Activated B cell treated with CpG ODN at 0.5 μM for 24 hours (primary cell): ENCODE measurements around the gene FNTB. TPM values are rescaled to one million over a fixed set of nuclear protein-coding genes. Genes with fewer than 3 reads are reported as not detected.
A peak's percentile ranks its signal among the peaks of the same experiment; 100 is the strongest.

ENCODE experiments used
- ATAC-seq: fragments of 200-7000 bp; cut with Tn5 transposase; one replicate; pipeline ENCODE4 v1.10.0; 2021; ENCODE audit warnings: low read depth, mild to moderate bottlenecking, moderate library complexity
- CTCF ChIA-PET: fragments of 350-600 bp; sonication (Branson Sonifier 250); formaldehyde crosslinking; loops from one replicate; lab custom pipeline; 2021; ENCODE audit warnings: antibody characterized with exemption; lab: Charles Lee
- POLR2A ChIA-PET: fragments of 350-600 bp; sonication (Branson Sonifier 250); formaldehyde crosslinking; loops from one replicate; lab custom pipeline; 2021; ENCODE audit warnings: antibody characterized with exemption; lab: Charles Lee
- DNase-seq: peaks from one replicate; pipeline ENCODE4 v3.0.0; 2022
- H3K27ac Mint-ChIP-seq: one replicate; pipeline ENCODE4 v1.8.0; 2020; ENCODE audit warnings: mixed read lengths
- H3K27me3 Mint-ChIP-seq: one replicate; pipeline ENCODE4 v1.8.0; 2021; ENCODE audit warnings: mixed read lengths
- H3K36me3 Mint-ChIP-seq: one replicate; pipeline ENCODE4 v1.8.0; 2021; ENCODE audit warnings: low read depth, mixed read lengths
- H3K4me1 Mint-ChIP-seq: one replicate; pipeline ENCODE4 v1.8.0; 2021; ENCODE audit warnings: mixed read lengths
- H3K4me3 Mint-ChIP-seq: one replicate; pipeline ENCODE4 v1.8.0; 2020; ENCODE audit warnings: mild to moderate bottlenecking, mixed read lengths
- H3K9me3 Mint-ChIP-seq: one replicate; pipeline ENCODE4 v1.8.0; 2020; ENCODE audit warnings: mixed read lengths
- CTCF ChIP-seq: fragments of 200-600 bp; IDR thresholded peaks from one replicate; pipeline ENCODE4 v1.8.0; 2022; ENCODE audit warnings: antibody characterized with exemption, mild to moderate bottlenecking
- intact Hi-C: fragments of 100-400 bp; cut with micrococcal nuclease; formaldehyde crosslinking; loops from one replicate; pipeline ENCODE4 v1.15.1; 2024
- total RNA-seq: library from RNA; stranded (reverse); gene quantifications from 2 replicates; pipeline ENCODE4 v1.2.3, GENCODE V29; 2022

FNTB gene
- total RNA-seq = 7.9 and 10.5 TPM in 2 replicates

GRCh38 chr14:64986648-64987437 lies at the start of gene FNTB:
Gene FNTB (plus strand): TSS chr14:64986895. CDS start chr14:64986954, 59 bp downstream.
- TF ChIP-seq CTCF = no peak
- peaks cover 34% of the 10 kb centered on the region for H3K4me1 Mint-ChIP-seq

GRCh38 chr14:64937171-64937820 lies 49.4 kb upstream of the FNTB start:
- Mint-ChIP-seq H3K4me3 (no peak overlapping the region), H3K27ac (peak overlapping the region; percentile 3), H3K4me1 (no peaks in the 10 kb centered on the region), H3K27me3 (no peaks in the 10 kb centered on the region), H3K36me3 (peaks cover 89% of the 10 kb centered on the region), H3K9me3 (no peaks in the 10 kb centered on the region)
- no peak for DNase-seq
- no peak for TF ChIP-seq CTCF
- no peak for ATAC-seq
- intact Hi-C loops = no loop called here
- ChIA-PET POLR2A (no interaction called here), CTCF (interaction anchor here (1.1 kb wide), 1 partner anchor 10 kb away, joined by 3 read pairs; no protein-coding TSS in a partner anchor)

More at GRCh38 chr14:64986648-64987437, at the start of gene FNTB:
- POLR2A ChIA-PET = interaction anchor here (0.6 to 2.1 kb wide), 11 partner anchors 33 to 838 kb away, joined by 3 to 12 read pairs (median 5); partner anchors contain the start of genes CHURC1, FUT8, HSPA2 and MAX
- no peaks in the 10 kb centered on the region for H3K9me3 Mint-ChIP-seq
- DNase-seq (peak; percentile 88), ATAC-seq (peak; percentile 93)
- intact Hi-C loops = loop anchor here (1.0 to 10.0 kb wide), 14 partner anchors 33 to 1520 kb away; partner anchors contain the start of genes CHURC1, FUT8, GPHN and HSPA2
- H3K36me3 Mint-ChIP-seq = peaks cover 5% of the 10 kb centered on the region
- peak within 1 kb of the TSS; percentile 99 for H3K27ac Mint-ChIP-seq
- H3K4me3 Mint-ChIP-seq = peak within 1 kb of the TSS; percentile 99
- peaks cover 14% of the 10 kb centered on the region for H3K27me3 Mint-ChIP-seq
- CTCF ChIA-PET = interaction anchor here (1.0 to 3.8 kb wide), 12 partner anchors 19 to 1085 kb away, joined by 3 to 21 read pairs (median 4); partner anchors contain the start of gene MAX

- no peak overlapping the region for H3K27ac Mint-ChIP-seq
- no peak for DNase-seq
- no peak for TF ChIP-seq CTCF
- ChIA-PET POLR2A (no interaction called here), CTCF (interaction anchor here (1.1 kb wide), 1 partner anchor 9 kb away, joined by 3 read pairs; no protein-coding TSS in a partner anchor)
- H3K27me3 Mint-ChIP-seq = no peaks in the 10 kb centered on the region
- no peak for ATAC-seq
- no peaks in the 10 kb centered on the region for H3K4me1 Mint-ChIP-seq
- intact Hi-C loops = no loop called here
- no peaks in the 10 kb centered on the region for H3K9me3 Mint-ChIP-seq
- no peak overlapping the region for H3K4me3 Mint-ChIP-seq
- peaks cover 84% of the 10 kb centered on the region for H3K36me3 Mint-ChIP-seq
These were observed 48.9 kb upstream of the FNTB start for GRCh38 chr14:64937821-64938193.

- ATAC-seq (no peak), DNase-seq (no peak)
- ChIA-PET CTCF (no interaction called here), POLR2A (no interaction called here)
- H3K4me1 Mint-ChIP-seq = peaks cover 11% of the 10 kb centered on the region
- peaks cover 76% of the 10 kb centered on the region for H3K36me3 Mint-ChIP-seq
- no peak for TF ChIP-seq CTCF
- H3K4me3 Mint-ChIP-seq = no peak overlapping the region
- intact Hi-C loops = no loop called here
- H3K27ac Mint-ChIP-seq = peak overlapping the region; percentile 37
- no peaks in the 10 kb centered on the region for H3K27me3 Mint-ChIP-seq
- no peaks in the 10 kb centered on the region for H3K9me3 Mint-ChIP-seq
These were observed 47.5 kb upstream of the FNTB start for GRCh38 chr14:64938972-64939816.
